ENCODE measurements around the gene CDKAL1.

CDKAL1 gene

DNA sequence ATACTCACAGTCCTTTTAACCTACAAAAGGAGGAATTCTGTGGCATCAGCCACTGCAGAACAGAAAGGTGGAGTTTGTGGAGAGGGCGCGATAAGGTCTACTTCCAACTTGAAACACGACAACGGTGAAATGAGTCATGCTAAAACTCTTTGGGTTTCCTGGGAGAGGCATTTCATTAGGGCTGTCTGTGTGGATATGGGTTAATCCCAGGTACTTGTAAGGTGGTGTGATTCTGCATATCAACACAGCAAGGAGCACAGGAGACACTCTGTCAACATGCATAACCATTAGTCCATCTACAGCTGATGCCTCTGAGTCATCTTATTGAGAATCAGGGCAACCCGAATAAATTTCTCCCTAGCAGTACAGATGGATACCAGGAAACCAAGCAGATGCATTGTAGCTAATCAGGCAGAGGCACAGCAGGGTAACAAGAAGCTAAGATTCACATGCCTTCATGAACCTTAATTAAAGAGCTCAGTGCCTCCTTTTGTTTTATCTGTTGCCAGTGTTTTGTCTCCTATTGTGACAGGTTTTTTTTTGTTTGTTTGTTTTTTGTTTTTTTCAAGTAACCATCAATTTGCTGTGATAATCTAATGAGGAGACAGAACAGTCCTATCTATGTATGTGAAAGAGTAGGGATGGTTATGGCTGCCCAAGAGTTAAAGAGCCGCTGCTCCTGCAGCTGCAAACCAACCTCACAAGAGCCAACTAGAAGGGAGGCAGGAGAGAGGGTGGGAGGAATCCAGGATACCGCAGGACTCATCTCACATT is 743.5 kb downstream of the CDKAL1 start:
- no peak for DNase-seq

- no peak for DNase-seq
Measured at GRCh38 chr6:21278375-21278745, 744.1 kb downstream of the CDKAL1 start.

DNA sequence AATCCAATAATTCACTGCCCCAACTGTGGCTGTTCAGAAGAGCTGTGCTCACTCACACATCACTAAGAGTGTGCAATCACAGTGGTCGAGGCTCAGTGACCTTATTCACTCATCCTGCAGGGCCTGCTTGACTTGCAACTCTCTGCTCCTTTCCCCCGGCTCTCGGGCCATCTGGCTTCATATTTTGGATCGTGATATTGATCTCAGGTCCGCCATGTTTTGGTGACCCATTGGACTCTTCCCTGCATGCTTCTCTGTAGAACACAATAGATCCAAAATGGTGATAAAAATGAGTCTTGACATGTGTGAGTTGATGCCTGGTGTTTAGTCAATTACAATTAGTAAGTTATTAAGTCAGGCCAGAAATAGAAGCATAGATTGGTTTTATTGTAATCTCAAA is 745.4 kb downstream of the CDKAL1 start:
- no peak for DNase-seq

GRCh38 chr6:21281366-21281765 is 747.1 kb downstream of the CDKAL1 start:
- DNase-seq: no peak

Data from NCI-H1417 (cell line).